ENCODE measurements around the gene ACTN1.

ACTN1 gene

GRCh38 chr14:68824207-68824516 is 154.9 kb downstream of the ACTN1 start:
- no peak for DNase-seq (ENCODE audit: low spot score)
